ENCODE results near the gene CYTH3. TPM values are rescaled to one million over a fixed set of nuclear protein-coding genes. Genes with fewer than 3 reads are reported as not detected.
"Not testable (repeated sequence)": the region's sequence is repeated elsewhere in the genome, so short reads cannot be mapped to it uniquely, and the experiment has no call there.

The CYTH3 gene
- total RNA-seq, 1 experiment from 2014 or later = 47.8 TPM

GRCh38 chr7:6291531-6291930 lies 19.1 kb upstream of the CYTH3 start:
- Histone ChIP-seq H3K27ac (no peak overlapping the region), H3K9me3 (replicated peaks) (no peaks in the 10 kb centered on the region), H3K27me3 (replicated peaks) (no peaks in the 10 kb centered on the region), H3K4me1 (replicated peaks) (peaks cover 11% of the 10 kb centered on the region), H3K4me3 (no peak overlapping the region), H3K36me3 (no peaks in the 10 kb centered on the region)
- no peak for DNase-seq (ENCODE audit: low read depth in 1 of 2, low spot score in 2 of 2)

GRCh38 chr7:6290319-6290741 lies 17.9 kb upstream of the CYTH3 start:
- peaks cover 21% of the 10 kb centered on the region for H3K4me1 ChIP-seq (replicated peaks)
- DNase-seq (ENCODE audit: low read depth in 1 of 2, low spot score in 2 of 2) = no peak
- peaks cover under 1% of the 10 kb centered on the region; the same call in 1 of the 2 replicates for H3K9me3 ChIP-seq (replicated peaks)
- H3K4me3 ChIP-seq = no peak overlapping the region
- H3K36me3 ChIP-seq = no peaks in the 10 kb centered on the region
- no peaks in the 10 kb centered on the region for H3K27me3 ChIP-seq (replicated peaks)
- H3K27ac ChIP-seq = peak overlapping the region; percentile 48

- no peak for DNase-seq (ENCODE audit: low read depth in 1 of 2, low spot score in 2 of 2)
- no peak overlapping the region for H3K27ac ChIP-seq
- H3K36me3 ChIP-seq = 0 out of 2 replicates have a peak, but pooled peaks cover 2% of the 10 kb centered on the region
- peaks cover 40% of the 10 kb centered on the region for H3K4me1 ChIP-seq (replicated peaks)
- peaks cover 18% of the 10 kb centered on the region; the same call in 1 of the 2 replicates for H3K9me3 ChIP-seq (replicated peaks)
- H3K27me3 ChIP-seq (replicated peaks) = no peaks in the 10 kb centered on the region
- H3K4me3 ChIP-seq = no peak overlapping the region
Measured at GRCh38 chr7:6288270-6288860, 15.9 kb upstream of the CYTH3 start.

GRCh38 chr7:6286486-6286885 lies 14.1 kb upstream of the CYTH3 start:
- Histone ChIP-seq H3K27me3 (replicated peaks) (no peaks in the 10 kb centered on the region), H3K9me3 (replicated peaks) (peaks cover 18% of the 10 kb centered on the region; the same call in 1 of the 2 replicates), H3K27ac (peak overlapping the region; percentile 76), H3K4me1 (replicated peaks) (peaks cover 56% of the 10 kb centered on the region), H3K4me3 (no peak overlapping the region), H3K36me3 (0 out of 2 replicates have a peak, but pooled peaks cover 2% of the 10 kb centered on the region)
- DNase-seq (ENCODE audit: low read depth in 1 of 2, low spot score in 2 of 2) = peak; percentile 87 to 90

GRCh38 chr7:6284461-6285360 lies 12.3 kb upstream of the CYTH3 start:
- H3K27ac ChIP-seq = peak overlapping the region; percentile 100
- 0 out of 2 replicates have a peak, but pooled peaks cover 2% of the 10 kb centered on the region for H3K36me3 ChIP-seq
- peaks cover 18% of the 10 kb centered on the region; the same call in 1 of the 2 replicates for H3K9me3 ChIP-seq (replicated peaks)
- H3K4me3 ChIP-seq = no peak overlapping the region
- DNase-seq (ENCODE audit: low read depth in 1 of 2, low spot score in 2 of 2) = peak; percentile 52 to 73
- peaks cover 53% of the 10 kb centered on the region for H3K4me1 ChIP-seq (replicated peaks)
- H3K27me3 ChIP-seq (replicated peaks) = no peaks in the 10 kb centered on the region

- Histone ChIP-seq H3K4me1 (replicated peaks) (peaks cover 57% of the 10 kb centered on the region), H3K9me3 (replicated peaks) (peaks cover 18% of the 10 kb centered on the region; the same call in 1 of the 2 replicates), H3K27ac (peak overlapping the region; percentile 100), H3K27me3 (replicated peaks) (no peaks in the 10 kb centered on the region), H3K4me3 (no peak overlapping the region), H3K36me3 (0 out of 2 replicates have a peak, but pooled peaks cover 2% of the 10 kb centered on the region)
- DNase-seq (ENCODE audit: low read depth in 1 of 2, low spot score in 2 of 2) = peak; percentile 78 to 81
Measured at GRCh38 chr7:6284055-6284400, 11.6 kb upstream of the CYTH3 start.

GRCh38 chr7:6283391-6284054 lies 11.1 kb upstream of the CYTH3 start:
- H3K27ac ChIP-seq = peak overlapping the region; percentile 100
- H3K4me1 ChIP-seq (replicated peaks) = peaks cover 62% of the 10 kb centered on the region
- H3K36me3 ChIP-seq; H3K27me3 ChIP-seq (replicated peaks); H3K4me3 ChIP-seq: not testable (repeated sequence)
- peaks cover 18% of the 10 kb centered on the region; the same call in 1 of the 2 replicates for H3K9me3 ChIP-seq (replicated peaks)
- peak; percentile 93 to 97 for DNase-seq (ENCODE audit: low read depth in 1 of 2, low spot score in 2 of 2)

GRCh38 chr7:6279937-6280336 lies 7.5 kb upstream of the CYTH3 start:
- H3K27me3 ChIP-seq (replicated peaks) = no peaks in the 10 kb centered on the region
- peaks cover 14% of the 10 kb centered on the region; the same call in 1 of the 2 replicates for H3K9me3 ChIP-seq (replicated peaks)
- H3K27ac ChIP-seq = no peak overlapping the region
- peaks cover 49% of the 10 kb centered on the region for H3K4me1 ChIP-seq (replicated peaks)
- H3K4me3 ChIP-seq = no peak overlapping the region
- 0 out of 2 replicates have a peak, but pooled peaks cover 2% of the 10 kb centered on the region for H3K36me3 ChIP-seq
- DNase-seq (ENCODE audit: low read depth in 1 of 2, low spot score in 2 of 2) = no peak

GRCh38 chr7:6279341-6279740 lies 6.9 kb upstream of the CYTH3 start:
- H3K27me3 ChIP-seq (replicated peaks) = no peaks in the 10 kb centered on the region
- peaks cover 43% of the 10 kb centered on the region for H3K4me1 ChIP-seq (replicated peaks)
- no peaks in the 10 kb centered on the region for H3K36me3 ChIP-seq
- peaks cover 8% of the 10 kb centered on the region; the same call in 1 of the 2 replicates for H3K9me3 ChIP-seq (replicated peaks)
- no peak for DNase-seq (ENCODE audit: low read depth in 1 of 2, low spot score in 2 of 2)
- H3K4me3 ChIP-seq = no peak overlapping the region
- peak overlapping the region; percentile 39 for H3K27ac ChIP-seq

GRCh38 chr7:6278749-6279310 lies 6.4 kb upstream of the CYTH3 start:
- H3K4me1 ChIP-seq (replicated peaks) = peaks cover 38% of the 10 kb centered on the region
- H3K9me3 ChIP-seq (replicated peaks) = peaks cover 3% of the 10 kb centered on the region; the same call in 1 of the 2 replicates
- DNase-seq (ENCODE audit: low read depth in 1 of 2, low spot score in 2 of 2) = no peak
- H3K4me3 ChIP-seq = no peak overlapping the region
- no peaks in the 10 kb centered on the region for H3K36me3 ChIP-seq
- H3K27me3 ChIP-seq (replicated peaks) = no peaks in the 10 kb centered on the region
- peak overlapping the region; percentile 39 for H3K27ac ChIP-seq

GRCh38 chr7:6277476-6277875 lies 5.1 kb upstream of the CYTH3 start:
- H3K36me3 ChIP-seq = no peaks in the 10 kb centered on the region
- no peaks in the 10 kb centered on the region for H3K27me3 ChIP-seq (replicated peaks)
- peaks cover 32% of the 10 kb centered on the region for H3K4me1 ChIP-seq (replicated peaks)
- no peak overlapping the region for H3K4me3 ChIP-seq
- H3K27ac ChIP-seq = no peak overlapping the region
- H3K9me3 ChIP-seq (replicated peaks) = no peaks in the 10 kb centered on the region
- no peak for DNase-seq (ENCODE audit: low read depth in 1 of 2, low spot score in 2 of 2)

- Histone ChIP-seq H3K27me3 (replicated peaks) (no peaks in the 10 kb centered on the region), H3K27ac (no peak overlapping the region), H3K4me1 (replicated peaks) (peaks cover 27% of the 10 kb centered on the region), H3K4me3 (no peak overlapping the region), H3K9me3 (replicated peaks) (no peaks in the 10 kb centered on the region), H3K36me3 (peaks cover under 1% of the 10 kb centered on the region; the same call in 1 of the 2 replicates)
- DNase-seq (ENCODE audit: low read depth in 1 of 2, low spot score in 2 of 2) = no peak
Measured at GRCh38 chr7:6276911-6277408, 4.5 kb upstream of the CYTH3 start.

GRCh38 chr7:6274743-6275142 lies 2.3 kb upstream of the CYTH3 start:
- Histone ChIP-seq H3K4me3 (no peak overlapping the region), H3K36me3 (peaks cover 5% of the 10 kb centered on the region; the same call in 1 of the 2 replicates), H3K27me3 (replicated peaks) (no peaks in the 10 kb centered on the region), H3K4me1 (replicated peaks) (peaks cover 22% of the 10 kb centered on the region), H3K9me3 (replicated peaks) (no peaks in the 10 kb centered on the region), H3K27ac (no peak overlapping the region)
- no peak for DNase-seq (ENCODE audit: low read depth in 1 of 2, low spot score in 2 of 2)
